Keratinocyte (primary cell): ENCODE results near the gene TRIM67. TPM values are rescaled to one million over a fixed set of nuclear protein-coding genes. Genes with fewer than 3 reads are reported as not detected.

Experiments used
- DNase-seq: peaks from one replicate; pipeline ENCODE4 v3.0.0-alpha.2; 2011; ENCODE audit warnings: low read depth, missing footprints, low spot score
- FAIRE-seq: peaks from 2 replicates; lab custom pipeline; 2011; peaks lifted over from hg19 to GRCh38; lab: Jason Lieb, UNC
- H2AFZ ChIP-seq: 2 replicates; pipeline ENCODE4 v1.6.0; 2012; ENCODE audit warnings: low read length, control low read depth, inconsistent platforms; ENCODE audit not compliant: control insufficient read depth
- H3K27ac ChIP-seq: 2 replicates; pipeline ENCODE4 v1.5.1; 2011; ENCODE audit warnings: low read length; ENCODE audit not compliant: control insufficient read depth, insufficient read depth
- H3K27me3 ChIP-seq: 3 replicates; pipeline ENCODE4 v1.6.0; 2011; ENCODE audit warnings: low read length; ENCODE audit not compliant: control insufficient read depth, insufficient read depth; ENCODE audit errors: extremely low read depth
- H3K36me3 ChIP-seq, 2 experiments: 2 replicates in 1 of 2; 3 replicates in 1 of 2; pipeline ENCODE4 v1.5.1; 2011; ENCODE audit warnings: low read length in 2 of 2, mild to moderate bottlenecking in 1 of 2; ENCODE audit not compliant: control insufficient read depth in 2 of 2, insufficient read depth in 2 of 2; ENCODE audit errors: extremely low read depth in 1 of 2
- H3K4me1 ChIP-seq: 3 replicates; pipeline ENCODE4 v1.5.1; 2011; ENCODE audit warnings: low read length; ENCODE audit not compliant: control insufficient read depth, insufficient read depth; ENCODE audit errors: extremely low read depth
- H3K4me2 ChIP-seq: 3 replicates; pipeline ENCODE4 v1.6.0; 2011; ENCODE audit warnings: low read depth, low read length; ENCODE audit not compliant: control insufficient read depth, insufficient read depth; ENCODE audit errors: extremely low read depth
- H3K4me3 ChIP-seq, 3 experiments: fragments of 200-600 bp in 1 of 3; sonication (generic) in 1 of 3; 2 replicates in 2 of 3; 3 replicates in 1 of 3; pipeline ENCODE4 v1.5.1; 2011 to 2016; ENCODE audit warnings: low read length in 3 of 3, mild to moderate bottlenecking in 3 of 3, control low read depth in 2 of 3, inconsistent platforms in 1 of 3, low read depth in 1 of 3, mixed read lengths in 1 of 3, mixed run types in 1 of 3, moderate library complexity in 1 of 3; ENCODE audit not compliant: control insufficient read depth in 2 of 3, insufficient read depth in 2 of 3; ENCODE audit errors: extremely low read depth in 1 of 3
- H3K79me2 ChIP-seq: 2 replicates; pipeline ENCODE4 v1.6.0; 2012; ENCODE audit warnings: low read length; ENCODE audit not compliant: control insufficient read depth, insufficient read depth
- H3K9ac ChIP-seq: 3 replicates; pipeline ENCODE4 v1.6.0; 2011; ENCODE audit warnings: low read length; ENCODE audit not compliant: control insufficient read depth, insufficient read depth; ENCODE audit errors: extremely low read depth
- H3K9me1 ChIP-seq: 3 replicates; pipeline ENCODE4 v1.6.0; 2011; ENCODE audit warnings: low read length; ENCODE audit not compliant: control insufficient read depth, insufficient read depth; ENCODE audit errors: extremely low read depth
- H3K9me3 ChIP-seq: 2 replicates; pipeline ENCODE4 v1.5.1; 2012; ENCODE audit warnings: low read depth, low read length; ENCODE audit not compliant: control insufficient read depth
- H4K20me1 ChIP-seq: 3 replicates; pipeline ENCODE4 v1.6.0; 2011; ENCODE audit warnings: low read length; ENCODE audit not compliant: control insufficient read depth, insufficient read depth; ENCODE audit errors: extremely low read depth
- EZH2 ChIP-seq: IDR thresholded peaks from one replicate; pipeline ENCODE4 v1.6.1; 2012; ENCODE audit warnings: inconsistent platforms, mild to moderate bottlenecking, low read length, moderate library complexity
- dilution Hi-C: fragments of 300-500 bp; cut with MboI; formaldehyde crosslinking; loops from one replicate; pipeline ENCODE4 v1.7.0; 2020; ENCODE audit warnings: low sequenced_read_pairs; ENCODE audit not compliant: extremely low pct_ligation_motif_present
- polyA plus RNA-seq, 5 experiments: library from polyadenylated mRNA; depleted of rRNA in 3 of 5; stranded (reverse) in 3 of 5; stranded (forward) in 1 of 5; unstranded in 1 of 5; fragments of >200 nt; gene quantifications; 1 replicate in 1 of 5; 2 replicates in 3 of 5; 3 replicates in 1 of 5; pipeline versions ENCODE4 v1.2.1 to v1.2.3, GENCODE V29; 2011 to 2012; ENCODE audit warnings: missing spikeins in 2 of 5, low read depth in 1 of 5, low replicate concordance in 1 of 5
- TF ChIP-seq, protein P1 (sequence below), 3 experiments: IDR thresholded peaks in 1 of 3; conservative IDR thresholded peaks in 1 of 3; optimal IDR thresholded peaks in 1 of 3; 2 replicates in 2 of 3; 3 replicates in 1 of 3; pipeline versions ENCODE3 to v1.5.1; 2011; ENCODE audit warnings: low read length in 3 of 3, mild to moderate bottlenecking in 3 of 3, moderate library complexity in 2 of 3, control low read depth in 1 of 3, inconsistent platforms in 1 of 3; ENCODE audit not compliant: insufficient read depth in 2 of 3; ENCODE audit errors: extremely low read depth in 1 of 3

Gene TRIM67
- polyA plus RNA-seq, 1 donor (not counting 4 experiments of a cell fraction or from before 2014, with no cell fraction given) = not detected

DNA sequence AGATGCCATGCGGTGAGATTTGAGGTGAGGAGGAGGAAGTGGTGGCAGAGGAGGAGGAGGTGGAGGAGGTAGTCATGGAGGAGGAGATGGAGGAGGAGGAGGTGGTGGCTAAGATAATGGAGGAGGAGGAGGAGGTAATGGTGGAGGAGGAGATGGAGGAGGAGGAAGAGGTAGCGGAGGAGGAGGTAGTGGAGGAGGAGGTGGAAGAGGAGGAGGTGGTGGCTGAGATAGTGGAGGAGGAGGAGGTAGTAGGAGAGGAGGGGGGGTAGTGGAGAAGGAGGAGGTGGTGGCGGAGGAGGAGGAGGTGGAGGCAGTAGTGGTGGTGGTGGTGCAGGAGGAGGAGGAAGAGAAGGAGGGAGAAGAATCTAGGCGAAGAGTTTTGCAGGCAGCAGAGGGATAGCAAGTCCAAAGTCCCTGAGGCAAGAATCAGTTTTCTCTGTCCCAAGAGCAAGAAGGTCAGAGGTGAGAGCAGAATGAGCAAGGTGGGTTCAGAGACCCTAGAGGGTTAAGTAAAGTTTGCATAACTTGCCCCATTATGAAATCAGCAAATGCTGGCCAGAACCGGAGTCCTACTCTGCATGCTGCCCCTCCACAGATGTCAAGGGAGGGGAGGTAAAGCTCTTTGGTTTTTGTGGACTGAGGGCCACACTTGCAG lies 40.2 kb downstream of the TRIM67 start:
- H2AFZ ChIP-seq = no peak overlapping the region
- H3K4me1 ChIP-seq = no peaks in the 10 kb centered on the region
- H3K27ac ChIP-seq = no peak overlapping the region
- no peaks in the 10 kb centered on the region for H3K79me2 ChIP-seq
- no peaks in the 10 kb centered on the region for H4K20me1 ChIP-seq
- no peak overlapping the region for H3K4me2 ChIP-seq
- no peak overlapping the region for H3K9ac ChIP-seq
- H3K27me3 ChIP-seq = peaks cover 38% of the 10 kb centered on the region
- dilution Hi-C loops = no loop called here
- no peaks in the 10 kb centered on the region for H3K9me1 ChIP-seq
- DNase-seq (no peak), FAIRE-seq (no peak)
- H3K36me3 ChIP-seq = no peaks in the 10 kb centered on the region
- TF ChIP-seq, protein P1, sequence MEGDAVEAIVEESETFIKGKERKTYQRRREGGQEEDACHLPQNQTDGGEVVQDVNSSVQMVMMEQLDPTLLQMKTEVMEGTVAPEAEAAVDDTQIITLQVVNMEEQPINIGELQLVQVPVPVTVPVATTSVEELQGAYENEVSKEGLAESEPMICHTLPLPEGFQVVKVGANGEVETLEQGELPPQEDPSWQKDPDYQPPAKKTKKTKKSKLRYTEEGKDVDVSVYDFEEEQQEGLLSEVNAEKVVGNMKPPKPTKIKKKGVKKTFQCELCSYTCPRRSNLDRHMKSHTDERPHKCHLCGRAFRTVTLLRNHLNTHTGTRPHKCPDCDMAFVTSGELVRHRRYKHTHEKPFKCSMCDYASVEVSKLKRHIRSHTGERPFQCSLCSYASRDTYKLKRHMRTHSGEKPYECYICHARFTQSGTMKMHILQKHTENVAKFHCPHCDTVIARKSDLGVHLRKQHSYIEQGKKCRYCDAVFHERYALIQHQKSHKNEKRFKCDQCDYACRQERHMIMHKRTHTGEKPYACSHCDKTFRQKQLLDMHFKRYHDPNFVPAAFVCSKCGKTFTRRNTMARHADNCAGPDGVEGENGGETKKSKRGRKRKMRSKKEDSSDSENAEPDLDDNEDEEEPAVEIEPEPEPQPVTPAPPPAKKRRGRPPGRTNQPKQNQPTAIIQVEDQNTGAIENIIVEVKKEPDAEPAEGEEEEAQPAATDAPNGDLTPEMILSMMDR (optimal IDR thresholded peaks at IDR 0.05 in 1 of 3, IDR thresholded peaks at IDR 0.05 in 1 of 3, conservative IDR thresholded peaks at IDR 0.05 in 1 of 3; ENCODE audit: extremely low read depth in 1 of 3, insufficient read depth in 2 of 3, low read length in 3 of 3) = no peak
- no peak for TF ChIP-seq EZH2
- no peaks in the 10 kb centered on the region for H3K9me3 ChIP-seq
- no peak overlapping the region for H3K4me3 ChIP-seq

DNA sequence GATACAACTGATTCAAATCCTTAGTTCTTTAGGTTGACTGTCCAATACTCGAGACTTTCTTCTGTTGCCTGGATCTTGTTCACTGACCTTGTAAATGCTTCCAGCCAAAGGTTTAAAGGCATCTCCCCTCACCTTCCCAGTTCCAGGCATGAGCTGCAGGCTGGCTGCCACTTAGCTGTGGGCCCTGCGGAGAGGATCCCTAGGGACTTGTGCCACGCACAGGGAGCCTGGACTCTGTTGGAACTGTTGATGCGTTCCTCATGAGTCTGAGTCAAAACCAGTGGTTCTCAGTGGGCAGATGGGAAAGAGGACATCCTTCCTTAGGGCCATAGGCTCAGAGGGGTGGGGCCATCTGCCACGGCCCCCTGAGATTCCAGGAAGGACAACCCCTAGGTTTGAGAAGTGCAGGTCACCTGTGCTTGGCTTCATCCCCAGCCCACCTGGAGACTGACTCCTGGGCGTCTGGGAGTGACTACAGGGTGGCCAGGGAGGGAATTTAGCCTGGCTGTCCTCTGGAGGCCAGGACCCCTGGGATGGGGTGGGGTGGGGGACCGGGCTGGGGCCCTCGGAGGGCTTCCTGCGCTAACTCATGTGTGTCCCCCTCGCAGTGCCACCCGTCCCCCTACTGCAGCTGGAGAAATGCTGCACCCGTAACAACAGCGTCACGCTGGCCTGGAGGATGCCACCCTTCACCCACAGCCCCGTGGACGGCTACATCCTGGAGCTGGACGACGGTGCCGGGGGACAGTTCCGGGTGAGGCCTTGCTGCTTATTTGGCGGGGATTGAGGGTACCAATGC lies 41.6 kb downstream of the TRIM67 start:
- Histone ChIP-seq H3K27ac (no peak overlapping the region), H3K9me3 (no peaks in the 10 kb centered on the region), H3K79me2 (no peaks in the 10 kb centered on the region), H3K4me1 (no peaks in the 10 kb centered on the region), H3K4me2 (no peak overlapping the region), H3K36me3 (no peaks in the 10 kb centered on the region), H3K9me1 (no peaks in the 10 kb centered on the region), H2AFZ (no peak overlapping the region), H3K27me3 (peaks cover 38% of the 10 kb centered on the region), H4K20me1 (no peaks in the 10 kb centered on the region), H3K4me3 (no peak overlapping the region), H3K9ac (no peak overlapping the region)
- dilution Hi-C loops = no loop called here
- TF ChIP-seq, protein P1 (optimal IDR thresholded peaks at IDR 0.05 in 1 of 3, IDR thresholded peaks at IDR 0.05 in 1 of 3, conservative IDR thresholded peaks at IDR 0.05 in 1 of 3; ENCODE audit: extremely low read depth in 1 of 3, insufficient read depth in 2 of 3, low read length in 3 of 3) = no peak
- DNase-seq (no peak), FAIRE-seq (no peak)
